Neural crest cell (in vitro differentiated cells): Measurements from ENCODE around the gene OSBPL3. TPM values are rescaled to one million over a fixed set of nuclear protein-coding genes. Genes with fewer than 3 reads are reported as not detected.

Experiments
- DNase-seq: peaks from one replicate; pipeline ENCODE4 v3.0.0; 2021; ENCODE audit warnings: low read depth, mixed read lengths, low spot score
- H3K27ac Mint-ChIP-seq: one replicate; pipeline ENCODE4 v1.8.0; 2021; ENCODE audit warnings: mild to moderate bottlenecking, mixed read lengths; ENCODE audit not compliant: unreplicated experiment
- H3K27me3 Mint-ChIP-seq: 2 replicates; pipeline ENCODE4 v1.8.0; 2021; ENCODE audit warnings: low read depth, mild to moderate bottlenecking, mixed read lengths
- H3K36me3 Mint-ChIP-seq: 2 replicates; pipeline ENCODE4 v1.8.0; 2021; ENCODE audit warnings: low read depth, mild to moderate bottlenecking, mixed read lengths
- H3K4me1 Mint-ChIP-seq: 2 replicates; pipeline ENCODE4 v1.8.0; 2021; ENCODE audit warnings: mixed read lengths
- H3K4me3 Mint-ChIP-seq: one replicate; pipeline ENCODE4 v1.8.0; 2021; ENCODE audit warnings: mild to moderate bottlenecking, mixed read lengths
- H3K9me3 Mint-ChIP-seq: 2 replicates; pipeline ENCODE4 v1.8.0; 2021; ENCODE audit warnings: mixed read lengths
- total RNA-seq: library from RNA; stranded (reverse); gene quantifications from 2 replicates; pipeline ENCODE4 v1.2.1, GENCODE V29; 2021
- TF ChIP-seq, protein P1 (sequence below): fragments of 200-600 bp; sonication (generic); conservative IDR thresholded peaks from 2 replicates; pipeline ENCODE4 v1.5.0; 2021; ENCODE audit warnings: antibody characterized with exemption, mild to moderate bottlenecking

OSBPL3 gene
- total RNA-seq, 1 donor from 2014 or later: 11.8 TPM

DNA sequence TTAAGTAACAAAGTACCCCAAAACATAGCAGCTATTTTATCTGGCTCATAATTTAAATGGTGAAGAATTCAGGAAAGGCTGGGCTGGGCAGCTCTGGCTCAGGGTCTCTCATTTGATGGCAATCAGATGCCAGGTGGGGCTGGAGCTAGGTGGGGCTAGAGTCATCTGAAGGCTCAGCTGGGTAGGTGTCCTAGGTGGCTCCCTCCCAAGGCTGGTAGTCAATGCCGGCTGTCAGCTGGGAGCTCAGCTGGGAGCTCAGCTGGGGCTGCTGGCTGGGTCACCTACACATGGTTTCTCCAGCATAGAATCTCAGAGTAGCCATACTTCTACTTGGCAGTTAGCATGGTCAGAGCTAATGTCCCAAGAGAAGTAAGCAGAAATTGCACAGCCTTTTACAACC is 34.1 kb downstream of the OSBPL3 start:
- Mint-ChIP-seq H3K4me3 (no peak overlapping the region), H3K27ac (no peak overlapping the region), H3K9me3 (no peaks in the 10 kb centered on the region), H3K4me1 (peaks cover 21% of the 10 kb centered on the region), H3K27me3 (no peaks in the 10 kb centered on the region), H3K36me3 (no peaks in the 10 kb centered on the region)
- no peak for DNase-seq
- TF ChIP-seq, protein P1, sequence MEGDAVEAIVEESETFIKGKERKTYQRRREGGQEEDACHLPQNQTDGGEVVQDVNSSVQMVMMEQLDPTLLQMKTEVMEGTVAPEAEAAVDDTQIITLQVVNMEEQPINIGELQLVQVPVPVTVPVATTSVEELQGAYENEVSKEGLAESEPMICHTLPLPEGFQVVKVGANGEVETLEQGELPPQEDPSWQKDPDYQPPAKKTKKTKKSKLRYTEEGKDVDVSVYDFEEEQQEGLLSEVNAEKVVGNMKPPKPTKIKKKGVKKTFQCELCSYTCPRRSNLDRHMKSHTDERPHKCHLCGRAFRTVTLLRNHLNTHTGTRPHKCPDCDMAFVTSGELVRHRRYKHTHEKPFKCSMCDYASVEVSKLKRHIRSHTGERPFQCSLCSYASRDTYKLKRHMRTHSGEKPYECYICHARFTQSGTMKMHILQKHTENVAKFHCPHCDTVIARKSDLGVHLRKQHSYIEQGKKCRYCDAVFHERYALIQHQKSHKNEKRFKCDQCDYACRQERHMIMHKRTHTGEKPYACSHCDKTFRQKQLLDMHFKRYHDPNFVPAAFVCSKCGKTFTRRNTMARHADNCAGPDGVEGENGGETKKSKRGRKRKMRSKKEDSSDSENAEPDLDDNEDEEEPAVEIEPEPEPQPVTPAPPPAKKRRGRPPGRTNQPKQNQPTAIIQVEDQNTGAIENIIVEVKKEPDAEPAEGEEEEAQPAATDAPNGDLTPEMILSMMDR: no peak

DNA sequence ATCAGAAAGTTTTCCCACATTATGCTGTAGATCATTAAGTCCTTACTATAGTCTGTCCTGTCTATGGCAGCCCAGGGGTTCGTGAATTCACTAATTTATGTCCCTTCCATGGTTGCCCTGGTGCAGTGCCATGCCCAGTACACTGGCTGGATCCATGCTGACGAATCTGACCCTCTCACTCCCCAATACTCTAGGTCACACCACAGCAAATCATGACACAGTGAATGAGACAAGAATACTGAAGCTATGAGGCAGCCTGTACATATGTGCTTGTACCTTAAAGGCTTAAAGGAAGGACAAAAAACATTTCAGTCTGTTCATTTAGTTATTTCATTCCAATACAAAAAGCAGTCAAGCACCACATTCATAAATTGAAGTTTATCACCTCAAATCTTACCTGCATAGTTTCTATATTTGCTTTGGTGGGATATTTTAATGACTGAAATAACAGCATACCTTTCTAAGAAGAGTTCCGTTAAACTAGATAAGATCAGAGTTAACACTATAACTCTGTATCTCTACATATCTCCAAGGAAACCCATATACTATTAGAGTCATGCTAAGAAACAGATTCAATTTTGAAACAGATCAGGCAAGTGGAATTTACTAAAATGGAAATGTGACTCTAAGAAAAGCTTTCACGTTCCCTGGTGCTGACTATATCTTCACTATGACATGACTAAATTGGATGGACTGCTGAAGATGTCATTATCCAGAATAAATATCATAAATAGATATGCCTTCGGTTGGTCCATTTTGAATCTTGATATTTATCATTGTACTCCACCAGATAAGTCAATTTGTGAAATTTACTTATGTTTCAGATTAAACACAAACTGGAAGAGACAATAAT is 36.7 kb downstream of the OSBPL3 start:
- TF ChIP-seq, protein P1: no peak
- no peak overlapping the region for H3K27ac Mint-ChIP-seq
- H3K9me3 Mint-ChIP-seq: no peaks in the 10 kb centered on the region
- H3K4me1 Mint-ChIP-seq: peaks cover 13% of the 10 kb centered on the region
- H3K4me3 Mint-ChIP-seq: no peak overlapping the region
- DNase-seq: no peak
- H3K36me3 Mint-ChIP-seq: no peaks in the 10 kb centered on the region
- H3K27me3 Mint-ChIP-seq: no peaks in the 10 kb centered on the region

DNA sequence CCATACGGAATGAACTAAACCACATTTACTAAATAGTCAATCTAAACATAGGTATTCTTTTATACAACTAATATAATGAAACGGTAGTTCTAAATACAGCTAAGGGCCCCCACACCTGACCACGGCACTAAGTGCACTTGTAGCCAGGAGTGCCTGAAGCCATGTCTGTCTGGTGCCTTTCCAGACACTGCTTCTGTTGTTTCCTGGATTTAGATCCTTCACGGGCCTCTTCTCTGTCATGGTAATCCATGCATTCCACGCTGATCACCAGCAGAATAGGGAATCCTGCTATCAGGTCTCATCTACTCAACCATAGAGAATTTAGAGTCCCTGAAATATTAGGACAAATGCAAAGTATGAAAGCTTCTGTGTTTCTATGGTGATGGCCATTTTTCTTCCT is 37.8 kb downstream of the OSBPL3 start:
- Mint-ChIP-seq H3K4me3 (no peak overlapping the region), H3K9me3 (no peaks in the 10 kb centered on the region), H3K27me3 (no peaks in the 10 kb centered on the region), H3K36me3 (no peaks in the 10 kb centered on the region), H3K27ac (no peak overlapping the region), H3K4me1 (peaks cover 13% of the 10 kb centered on the region)
- no peak for DNase-seq
- TF ChIP-seq, protein P1: no peak

DNA sequence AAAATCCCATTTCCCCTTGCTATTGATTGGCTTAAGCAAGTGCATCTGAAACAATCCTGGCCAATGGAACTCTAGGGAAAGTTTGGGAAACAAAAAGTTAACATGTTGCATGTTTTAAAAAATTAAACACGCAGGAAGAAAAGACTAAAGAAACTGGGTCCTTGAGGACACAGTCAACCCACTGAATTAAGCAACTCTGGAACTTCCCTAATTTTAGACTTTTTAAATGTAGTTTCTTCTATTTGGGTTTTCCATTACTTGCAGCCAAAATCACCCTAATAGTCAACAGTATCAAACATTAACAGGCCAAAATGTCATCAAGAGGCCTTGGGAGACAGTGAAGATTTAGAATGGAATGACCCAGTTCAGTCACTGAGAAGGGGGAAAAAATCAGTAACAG is 40.6 kb downstream of the OSBPL3 start:
- TF ChIP-seq, protein P1: no peak
- Mint-ChIP-seq H3K27me3 (no peaks in the 10 kb centered on the region), H3K4me1 (peaks cover 6% of the 10 kb centered on the region), H3K36me3 (no peaks in the 10 kb centered on the region), H3K9me3 (no peaks in the 10 kb centered on the region), H3K27ac (no peak overlapping the region), H3K4me3 (no peak overlapping the region)
- DNase-seq: no peak

DNA sequence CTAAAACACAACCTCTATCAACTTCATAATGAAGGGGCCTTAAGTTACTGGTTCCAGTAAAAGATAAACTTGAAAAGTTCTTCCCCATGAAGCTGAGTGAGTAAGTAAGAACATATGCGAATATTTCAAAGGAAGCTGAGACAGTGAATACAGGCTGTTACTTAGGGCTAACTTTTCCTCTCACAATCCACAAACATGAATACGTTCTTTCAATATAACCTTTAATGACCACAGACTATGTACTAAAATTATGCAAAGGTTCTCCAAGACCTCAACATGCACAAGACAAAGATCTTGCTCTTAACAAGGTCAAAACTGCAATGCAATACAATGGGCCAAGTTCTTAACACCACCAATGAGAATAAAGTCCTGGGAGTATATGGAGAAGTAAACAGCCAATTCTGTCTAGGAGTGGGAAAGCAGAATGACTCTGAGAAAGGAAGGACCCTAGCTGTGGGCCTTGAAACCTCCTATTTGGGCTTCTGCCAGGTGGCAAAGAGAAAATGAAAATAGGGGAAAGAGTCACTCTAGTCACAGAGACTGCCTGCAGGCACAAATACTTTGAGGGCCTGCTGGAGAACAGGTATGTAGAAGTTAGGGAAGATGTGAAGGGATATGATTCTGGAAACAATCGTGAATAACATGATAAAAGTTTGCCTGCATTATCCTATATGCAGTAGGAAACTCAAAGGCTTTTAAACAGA is 43.7 kb downstream of the OSBPL3 start:
- no peak for DNase-seq
- Mint-ChIP-seq H3K36me3 (no peaks in the 10 kb centered on the region), H3K4me3 (no peak overlapping the region), H3K9me3 (no peaks in the 10 kb centered on the region), H3K27ac (no peak overlapping the region), H3K27me3 (no peaks in the 10 kb centered on the region), H3K4me1 (peaks cover 18% of the 10 kb centered on the region)
- TF ChIP-seq, protein P1: no peak
